Left lung (tissue), 10 donors: ENCODE data around the gene SUPT4H1. TPM values are rescaled to one million over a fixed set of nuclear protein-coding genes. Genes with fewer than 3 reads are reported as not detected.

Experiments used
- ATAC-seq: fragments of 200-7000 bp; cut with Tn5 transposase; one replicate; pipeline ENCODE4 v1.9.1; 2020; ENCODE audit warnings: moderate library complexity
- DNase-seq, 4 donors: peaks; one replicate each; pipeline ENCODE4 v3.0.0-alpha.2; 2013 to 2020
- H3K27ac ChIP-seq, 2 donors: fragments of 200-600 bp; sonication (generic) in 1 of 2; one replicate each; pipeline versions ENCODE4 v1.5.0 to v1.8.0; 2020 to 2021
- H3K27me3 ChIP-seq, 2 donors: fragments of 200-600 bp; sonication (generic) in 1 of 2; one replicate each; pipeline versions ENCODE4 v1.5.0 to v1.8.0; 2020 to 2021
- H3K36me3 ChIP-seq, 2 donors: fragments of 200-600 bp; sonication (generic) in 1 of 2; one replicate each; pipeline versions ENCODE4 v1.5.0 to v1.8.0; 2020 to 2021
- H3K4me1 ChIP-seq, 2 donors: fragments of 200-600 bp; one replicate each; pipeline ENCODE4 v1.8.0; 2021
- H3K4me3 ChIP-seq, 2 donors: fragments of 200-600 bp; sonication (generic) in 1 of 2; one replicate each; pipeline versions ENCODE4 v1.5.0 to v1.8.0; 2020 to 2021; ENCODE audit warnings: mild to moderate bottlenecking in 1 of 2
- H3K9me3 ChIP-seq, 2 donors: fragments of 200-600 bp; sonication (generic) in 1 of 2; one replicate each; pipeline versions ENCODE4 v1.5.0 to v1.8.0; 2020 to 2021
- intact Hi-C, 2 donors: fragments of 100-400 bp; cut with DNase I; formaldehyde crosslinking; loops; one replicate each; pipeline versions ENCODE4 v1.11.2 to v1.14.2; 2022
- polyA plus RNA-seq, 6 donors: library from polyadenylated mRNA; unstranded; fragments of 120-200 nt; gene quantifications; one replicate each; pipeline ENCODE4 v1.2.1, GENCODE V29; 2013; ENCODE audit not compliant: insufficient read length in 6 of 6
- total RNA-seq, 2 donors: library from RNA; stranded (reverse); fragmentation: NEBNext Ultra II Directional; extraction: Animal tissue kit (Norgen Biotek cat#: 25700); gene quantifications; one replicate each; pipeline ENCODE4 v1.2.1, GENCODE V29; 2021
- TF ChIP-seq, protein P1 (sequence below), 2 donors: fragments of 200-600 bp; sonication (generic) in 1 of 2; IDR thresholded peaks; one replicate each; pipeline versions ENCODE4 v1.5.0 to v1.8.0; 2021; ENCODE audit warnings: antibody characterized with exemption in 2 of 2
- donor health status: DM: no; HTN: yes; CAD: no.
- donor health status: DM: no; HTN: no; CAD: no.

SUPT4H1 gene
- total and polyA plus RNA-seq, 8 donors: 68.4 to 139 (median 124) TPM

DNA sequence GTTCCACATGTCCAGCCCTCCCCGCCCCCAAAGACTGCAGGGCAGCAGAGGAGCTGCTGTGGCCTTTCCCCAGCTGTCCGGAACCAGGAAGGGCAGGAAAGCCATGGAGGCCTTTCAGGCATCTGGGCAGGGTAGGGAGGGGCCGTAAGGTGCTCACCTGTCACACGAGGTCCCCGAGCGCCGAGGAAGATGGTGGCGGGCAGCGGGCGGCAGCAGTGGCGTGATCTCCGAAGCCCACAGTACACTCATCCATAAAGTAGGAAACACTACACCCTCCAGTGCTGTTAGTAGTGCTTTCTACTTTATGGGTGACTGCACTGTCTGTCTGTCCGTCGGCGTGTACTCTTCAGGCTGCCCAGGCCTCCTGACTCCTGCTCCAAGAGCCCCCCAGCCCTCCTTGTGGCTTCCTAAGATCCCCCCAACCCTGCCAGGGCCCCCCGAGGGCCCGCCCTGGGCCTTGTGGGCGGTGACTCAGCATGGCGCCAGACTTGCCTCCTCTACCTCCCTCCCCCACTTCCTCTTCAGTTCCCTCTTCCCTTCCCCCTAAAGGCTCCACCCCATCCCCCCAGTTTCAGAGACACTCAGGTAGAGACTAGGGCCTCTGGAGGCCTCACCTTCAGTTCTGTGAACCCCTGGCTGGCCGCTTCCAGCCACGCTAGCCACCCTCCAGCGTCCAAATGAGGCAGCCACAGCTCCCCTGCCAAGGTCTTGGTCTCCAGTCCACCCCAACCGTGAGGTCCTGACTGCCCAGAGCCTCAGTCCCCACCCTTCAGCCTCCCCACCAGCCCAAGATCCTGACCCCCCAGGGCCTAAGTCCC, 20.8 kb downstream of the SUPT4H1 start:
- DNase-seq: peak in 2 of 4 donors; percentile 77 to 89
- peaks cover 0 to 21% of the 10 kb centered on the region in 2 donors for H3K27me3 ChIP-seq
- H3K36me3 ChIP-seq: peaks cover 0 to 9% of the 10 kb centered on the region in 2 donors
- no peaks in the 10 kb centered on the region for H3K9me3 ChIP-seq
- H3K4me1 ChIP-seq: peaks cover 2 to 55% of the 10 kb centered on the region in 2 donors
- intact Hi-C loops: no loop called here
- TF ChIP-seq, protein P1, sequence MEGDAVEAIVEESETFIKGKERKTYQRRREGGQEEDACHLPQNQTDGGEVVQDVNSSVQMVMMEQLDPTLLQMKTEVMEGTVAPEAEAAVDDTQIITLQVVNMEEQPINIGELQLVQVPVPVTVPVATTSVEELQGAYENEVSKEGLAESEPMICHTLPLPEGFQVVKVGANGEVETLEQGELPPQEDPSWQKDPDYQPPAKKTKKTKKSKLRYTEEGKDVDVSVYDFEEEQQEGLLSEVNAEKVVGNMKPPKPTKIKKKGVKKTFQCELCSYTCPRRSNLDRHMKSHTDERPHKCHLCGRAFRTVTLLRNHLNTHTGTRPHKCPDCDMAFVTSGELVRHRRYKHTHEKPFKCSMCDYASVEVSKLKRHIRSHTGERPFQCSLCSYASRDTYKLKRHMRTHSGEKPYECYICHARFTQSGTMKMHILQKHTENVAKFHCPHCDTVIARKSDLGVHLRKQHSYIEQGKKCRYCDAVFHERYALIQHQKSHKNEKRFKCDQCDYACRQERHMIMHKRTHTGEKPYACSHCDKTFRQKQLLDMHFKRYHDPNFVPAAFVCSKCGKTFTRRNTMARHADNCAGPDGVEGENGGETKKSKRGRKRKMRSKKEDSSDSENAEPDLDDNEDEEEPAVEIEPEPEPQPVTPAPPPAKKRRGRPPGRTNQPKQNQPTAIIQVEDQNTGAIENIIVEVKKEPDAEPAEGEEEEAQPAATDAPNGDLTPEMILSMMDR (IDR thresholded peaks at IDR 0.05): no peak
- peak overlapping the region; percentile 87 to 100 for H3K27ac ChIP-seq
- ATAC-seq: peak; percentile 38
- H3K4me3 ChIP-seq: peak overlapping the region; percentile 26 to 86

DNA sequence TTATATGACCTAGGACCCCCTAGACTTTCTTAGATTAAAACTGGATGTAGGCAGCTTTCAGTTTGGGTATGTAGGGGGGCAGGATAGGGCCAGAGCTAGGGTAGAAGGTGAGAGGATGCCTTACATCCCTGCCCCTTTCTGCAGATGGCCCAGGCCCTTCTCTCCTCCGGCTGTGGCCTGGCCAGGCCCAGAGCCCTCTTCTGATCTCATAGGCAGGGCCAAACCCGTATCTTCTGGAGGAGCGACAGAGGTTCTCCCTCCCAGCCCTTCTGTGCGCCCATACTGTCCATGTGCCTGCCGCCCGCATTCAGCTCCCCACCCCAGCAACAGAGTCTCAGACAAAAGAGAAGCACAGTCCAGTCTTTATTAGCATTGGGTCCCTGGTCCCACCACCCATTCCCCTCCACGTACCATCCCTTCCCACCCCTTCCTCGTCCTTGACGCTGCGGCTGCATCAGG, 21.4 kb downstream of the SUPT4H1 start:
- TF ChIP-seq, protein P1 (IDR thresholded peaks at IDR 0.05): no peak
- Histone ChIP-seq H3K27ac (peak overlapping the region; percentile 87 to 100), H3K4me3 (peak overlapping the region; percentile 26 to 86)

GRCh38 chr17:58329810-58330537, 22.0 kb downstream of the SUPT4H1 start:
- peak overlapping the region in 1 of 2 donors; percentile 86 for H3K4me3 ChIP-seq
- intact Hi-C loops: no loop called here
- TF ChIP-seq, protein P1 (IDR thresholded peaks at IDR 0.05): no peak
- ATAC-seq (peak; percentile 2), DNase-seq (no peak)
- peaks cover 0 to 9% of the 10 kb centered on the region in 2 donors for H3K36me3 ChIP-seq
- peak overlapping the region; percentile 87 to 100 for H3K27ac ChIP-seq
- H3K4me1 ChIP-seq: peaks cover 0 to 55% of the 10 kb centered on the region in 2 donors
- H3K27me3 ChIP-seq: peaks cover 0 to 32% of the 10 kb centered on the region in 2 donors
- no peaks in the 10 kb centered on the region for H3K9me3 ChIP-seq

More for the DNA sequence above, 21.4 kb downstream of the SUPT4H1 start:
- intact Hi-C loops: no loop called here
- Histone ChIP-seq H3K4me1 (peaks cover 0 to 55% of the 10 kb centered on the region in 2 donors), H3K36me3 (peaks cover 0 to 9% of the 10 kb centered on the region in 2 donors), H3K9me3 (no peaks in the 10 kb centered on the region), H3K27me3 (peaks cover 0 to 26% of the 10 kb centered on the region in 2 donors)
- ATAC-seq (no peak), DNase-seq (peak in 1 of 4 donors; percentile 72)

- H3K4me1 ChIP-seq: peaks cover 0 to 55% of the 10 kb centered on the region in 2 donors
- intact Hi-C loops: no loop called here
- peak; percentile 54 for ATAC-seq
- H3K4me3 ChIP-seq: peak overlapping the region in 1 of 2 donors; percentile 86
- DNase-seq: peak in 2 of 4 donors; percentile 81 to 86
- TF ChIP-seq, protein P1 (IDR thresholded peaks at IDR 0.05): peak in 1 of 2 donors; percentile 44
- H3K27me3 ChIP-seq: peaks cover 0 to 39% of the 10 kb centered on the region in 2 donors
- H3K36me3 ChIP-seq: peaks cover 0 to 9% of the 10 kb centered on the region in 2 donors
- H3K27ac ChIP-seq: peak overlapping the region; percentile 48 to 100
- no peaks in the 10 kb centered on the region for H3K9me3 ChIP-seq
Measured at GRCh38 chr17:58329035-58329809, 22.8 kb downstream of the SUPT4H1 start.
